ENCODE data around the gene SPEN.
"Not testable (repeated sequence)": the region's sequence is repeated elsewhere in the genome, so short reads cannot be mapped to it uniquely, and the experiment has no call there.

SPEN gene, protein sequence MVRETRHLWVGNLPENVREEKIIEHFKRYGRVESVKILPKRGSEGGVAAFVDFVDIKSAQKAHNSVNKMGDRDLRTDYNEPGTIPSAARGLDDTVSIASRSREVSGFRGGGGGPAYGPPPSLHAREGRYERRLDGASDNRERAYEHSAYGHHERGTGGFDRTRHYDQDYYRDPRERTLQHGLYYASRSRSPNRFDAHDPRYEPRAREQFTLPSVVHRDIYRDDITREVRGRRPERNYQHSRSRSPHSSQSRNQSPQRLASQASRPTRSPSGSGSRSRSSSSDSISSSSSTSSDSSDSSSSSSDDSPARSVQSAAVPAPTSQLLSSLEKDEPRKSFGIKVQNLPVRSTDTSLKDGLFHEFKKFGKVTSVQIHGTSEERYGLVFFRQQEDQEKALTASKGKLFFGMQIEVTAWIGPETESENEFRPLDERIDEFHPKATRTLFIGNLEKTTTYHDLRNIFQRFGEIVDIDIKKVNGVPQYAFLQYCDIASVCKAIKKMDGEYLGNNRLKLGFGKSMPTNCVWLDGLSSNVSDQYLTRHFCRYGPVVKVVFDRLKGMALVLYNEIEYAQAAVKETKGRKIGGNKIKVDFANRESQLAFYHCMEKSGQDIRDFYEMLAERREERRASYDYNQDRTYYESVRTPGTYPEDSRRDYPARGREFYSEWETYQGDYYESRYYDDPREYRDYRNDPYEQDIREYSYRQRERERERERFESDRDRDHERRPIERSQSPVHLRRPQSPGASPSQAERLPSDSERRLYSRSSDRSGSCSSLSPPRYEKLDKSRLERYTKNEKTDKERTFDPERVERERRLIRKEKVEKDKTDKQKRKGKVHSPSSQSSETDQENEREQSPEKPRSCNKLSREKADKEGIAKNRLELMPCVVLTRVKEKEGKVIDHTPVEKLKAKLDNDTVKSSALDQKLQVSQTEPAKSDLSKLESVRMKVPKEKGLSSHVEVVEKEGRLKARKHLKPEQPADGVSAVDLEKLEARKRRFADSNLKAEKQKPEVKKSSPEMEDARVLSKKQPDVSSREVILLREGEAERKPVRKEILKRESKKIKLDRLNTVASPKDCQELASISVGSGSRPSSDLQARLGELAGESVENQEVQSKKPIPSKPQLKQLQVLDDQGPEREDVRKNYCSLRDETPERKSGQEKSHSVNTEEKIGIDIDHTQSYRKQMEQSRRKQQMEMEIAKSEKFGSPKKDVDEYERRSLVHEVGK (N-terminal part only)

DNA sequence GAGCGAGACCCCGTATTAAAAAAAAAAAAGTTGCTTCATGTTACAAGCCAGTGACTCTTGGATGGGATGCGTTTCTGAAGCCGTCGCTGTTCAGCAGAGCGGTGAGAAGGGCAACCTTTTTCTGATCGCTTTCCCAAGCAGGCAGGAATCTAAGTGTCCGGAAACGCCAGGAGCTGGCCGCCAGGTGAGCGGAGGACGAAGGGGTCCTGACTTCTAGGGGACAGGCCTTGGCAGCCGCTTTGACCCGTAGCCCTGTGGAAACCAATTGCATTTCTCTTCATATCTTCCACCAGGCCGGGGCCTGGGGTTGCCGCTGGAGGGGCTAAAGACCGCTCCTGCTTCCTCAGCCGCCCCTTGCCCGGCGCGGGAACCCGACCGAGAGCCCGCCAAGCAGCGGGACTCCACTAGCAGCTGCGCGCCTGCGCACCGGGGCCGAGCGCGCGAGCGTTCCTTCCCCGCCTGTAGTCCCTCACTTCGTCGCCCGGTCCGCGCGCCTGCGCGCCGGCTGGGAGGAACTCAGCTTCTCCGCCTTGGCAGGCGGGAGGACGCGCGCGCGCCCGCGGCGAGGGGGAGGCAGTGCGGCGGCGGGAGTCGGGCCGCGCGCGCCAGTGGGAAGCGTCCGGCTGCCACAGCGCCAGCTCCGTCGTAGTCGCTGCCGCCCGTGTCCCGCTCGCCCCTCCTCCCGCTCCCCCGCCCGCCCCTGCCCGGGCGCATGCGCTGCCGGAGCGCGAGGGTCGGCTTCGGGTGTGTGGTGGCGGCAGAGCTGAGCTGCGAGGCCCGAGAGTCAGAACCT lies at the start of gene SPEN:
Gene SPEN, plus strand, starts transcription at position 608 of the 793 bp plus-strand sequence. CDS start 361 bp downstream, outside the sequence.
- peak; percentile 95 for DNase-seq (ENCODE audit: low read depth)

DNA sequence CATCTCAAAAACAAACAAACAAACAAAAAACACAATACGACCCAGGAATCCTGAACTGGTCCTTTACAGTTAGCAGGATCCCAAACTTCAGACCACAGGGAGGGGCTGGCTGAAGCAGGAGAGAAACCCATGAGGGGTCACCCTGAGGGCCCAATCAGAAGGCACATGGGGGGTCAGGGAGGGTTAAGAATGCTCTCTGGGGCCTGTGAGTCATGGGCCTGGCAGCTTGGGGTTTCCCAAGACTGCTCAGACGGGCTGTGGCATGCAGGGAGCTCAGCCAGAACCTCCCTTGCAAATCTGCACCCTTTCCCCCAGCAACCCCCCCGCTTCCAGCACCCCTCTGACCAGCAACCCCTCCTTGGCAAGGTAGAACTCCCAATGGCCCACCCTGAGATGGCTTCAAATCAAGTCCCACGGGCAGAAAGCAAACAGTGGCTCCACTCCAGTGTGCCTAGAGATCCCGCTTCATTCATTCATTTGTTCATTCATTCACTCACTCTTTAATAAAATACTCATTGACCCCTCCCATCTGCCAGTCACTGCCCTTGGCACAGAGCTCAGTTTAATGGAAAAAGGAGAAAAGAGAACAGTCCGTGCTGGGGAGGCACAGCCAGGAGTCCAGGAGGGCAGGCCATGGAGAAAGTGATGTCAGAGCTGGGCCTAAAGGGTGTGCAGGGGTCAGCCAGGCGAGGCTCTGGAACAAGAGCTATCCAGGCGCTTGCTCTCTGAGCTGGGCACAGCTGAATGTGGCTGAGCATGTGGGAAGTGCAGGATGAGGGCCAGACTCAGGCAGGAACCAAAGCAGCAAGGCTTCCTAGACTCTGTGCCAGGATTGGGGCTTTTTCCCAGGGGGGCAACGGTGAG lies 48.3 kb upstream of the SPEN start:
- peak; percentile 99 for DNase-seq (ENCODE audit: low read depth)

DNA sequence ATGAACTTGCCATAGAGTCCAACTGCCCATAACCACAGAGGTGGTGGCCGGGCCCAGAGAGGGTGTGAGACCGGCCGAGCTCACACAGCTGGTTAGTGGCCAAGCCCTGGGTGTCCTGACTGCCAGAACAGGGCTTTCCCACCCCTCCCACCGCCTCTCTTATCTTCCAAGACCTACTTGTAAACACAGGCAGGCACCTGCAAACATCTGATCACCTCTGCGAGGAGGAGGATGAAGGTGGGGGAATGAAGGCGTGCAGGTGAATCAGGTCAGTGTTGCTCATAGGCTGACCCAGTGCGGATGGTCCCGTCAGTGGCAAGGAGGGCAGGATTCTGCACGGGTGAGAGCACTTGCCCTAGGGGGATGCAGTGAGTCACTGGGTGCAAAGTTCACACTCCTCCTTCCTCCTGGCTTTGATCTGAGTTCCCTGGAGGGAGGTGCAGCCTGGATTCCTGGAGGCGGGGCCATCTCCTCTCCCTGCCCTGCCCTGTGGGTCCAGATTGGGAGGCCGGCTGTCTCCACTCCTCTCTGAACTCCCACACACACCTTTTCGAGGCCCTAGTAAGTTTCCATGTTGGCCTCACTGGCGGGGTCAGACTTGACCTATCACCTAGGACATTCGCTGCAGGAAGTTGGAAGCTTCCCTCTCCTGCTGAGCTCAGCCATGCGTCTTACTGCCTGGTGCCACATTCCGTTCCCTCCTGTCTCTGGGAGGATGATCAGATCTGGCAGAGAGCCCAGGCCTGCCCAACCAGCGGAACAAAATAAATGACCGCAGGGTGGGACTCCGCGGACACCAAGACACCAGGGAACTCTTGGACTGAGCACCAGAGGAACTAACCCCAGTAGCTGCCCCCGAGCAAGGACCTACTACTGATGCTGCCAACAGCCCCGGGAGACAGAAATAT lies 47.3 kb upstream of the SPEN start:
- DNase-seq (ENCODE audit: low read depth): peak; percentile 94

DNA sequence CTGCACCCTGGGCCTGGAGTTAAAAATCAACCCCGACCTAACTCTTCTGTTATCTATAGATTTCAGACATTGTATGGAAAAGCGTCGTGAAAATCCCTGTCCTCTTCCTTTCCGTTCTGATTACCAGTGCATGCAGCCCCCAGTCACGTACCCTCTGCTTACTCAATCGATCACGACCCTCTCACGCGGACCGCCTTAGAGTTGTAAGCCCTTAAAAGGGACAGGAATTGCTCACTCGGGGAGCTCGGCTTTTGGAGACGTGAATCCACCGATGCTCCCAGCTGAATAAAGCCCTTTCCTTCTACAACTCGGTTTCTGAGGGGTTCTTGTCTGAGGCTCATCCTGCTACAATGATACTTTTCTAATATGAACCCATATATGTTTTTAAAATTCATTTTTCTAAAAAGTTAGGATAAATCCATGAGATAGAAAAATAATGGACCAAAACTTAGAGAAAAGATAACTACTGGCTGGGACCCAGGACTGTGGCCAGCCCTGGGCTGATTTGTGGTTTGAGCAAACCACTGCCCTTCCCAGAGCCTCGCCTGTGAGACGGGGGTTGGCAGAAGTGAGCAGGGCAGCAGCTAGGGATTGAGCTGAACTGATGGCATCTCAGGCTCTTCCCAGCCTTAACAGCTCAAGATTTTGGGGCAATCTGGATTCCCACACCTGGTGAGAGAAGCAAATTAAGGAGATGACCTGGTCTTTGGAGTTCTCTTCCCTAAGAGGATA lies 45.1 kb upstream of the SPEN start:
- peak; percentile 41 for DNase-seq (ENCODE audit: low read depth)

DNA sequence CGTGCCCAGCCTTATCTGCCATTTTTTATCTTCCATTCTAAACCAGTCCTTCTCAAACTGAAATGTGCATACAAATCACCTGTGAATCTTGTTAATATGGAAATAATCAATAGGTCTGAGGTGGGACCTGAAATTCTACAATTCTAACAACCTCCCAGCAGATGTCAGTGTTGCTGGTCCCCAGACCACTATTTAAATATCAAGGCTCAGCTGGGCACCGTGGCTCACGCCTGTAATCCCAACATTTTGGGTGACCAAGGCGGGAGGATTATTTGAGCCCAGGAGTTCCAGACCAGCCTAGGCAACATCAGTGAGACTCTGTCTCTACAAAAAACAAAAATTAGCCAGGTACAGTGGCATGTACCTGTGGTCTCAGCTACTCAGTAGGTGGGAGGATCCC lies 44.1 kb upstream of the SPEN start:
- peak; percentile 57 for DNase-seq (ENCODE audit: low read depth)

DNA sequence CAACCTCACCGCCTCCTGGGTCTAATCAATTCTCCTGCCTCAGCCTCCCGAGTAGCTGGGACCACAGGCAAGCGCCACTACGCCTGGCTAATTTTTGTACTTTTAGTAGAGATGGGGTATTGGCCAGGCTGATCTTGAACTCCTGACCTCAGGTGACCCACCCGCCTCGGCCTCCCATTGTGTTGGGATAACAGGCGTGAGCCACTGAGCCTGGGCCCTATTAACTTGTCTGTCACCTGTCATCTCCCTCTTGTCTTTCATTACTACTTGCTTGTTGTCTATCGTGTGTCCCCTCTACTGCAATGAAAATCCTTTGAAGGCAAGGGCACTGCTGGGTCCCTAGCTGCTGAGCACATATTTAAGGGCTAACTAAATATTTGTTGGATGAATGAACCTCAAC lies 43.4 kb upstream of the SPEN start:
- no peak for DNase-seq (ENCODE audit: low read depth)

DNA sequence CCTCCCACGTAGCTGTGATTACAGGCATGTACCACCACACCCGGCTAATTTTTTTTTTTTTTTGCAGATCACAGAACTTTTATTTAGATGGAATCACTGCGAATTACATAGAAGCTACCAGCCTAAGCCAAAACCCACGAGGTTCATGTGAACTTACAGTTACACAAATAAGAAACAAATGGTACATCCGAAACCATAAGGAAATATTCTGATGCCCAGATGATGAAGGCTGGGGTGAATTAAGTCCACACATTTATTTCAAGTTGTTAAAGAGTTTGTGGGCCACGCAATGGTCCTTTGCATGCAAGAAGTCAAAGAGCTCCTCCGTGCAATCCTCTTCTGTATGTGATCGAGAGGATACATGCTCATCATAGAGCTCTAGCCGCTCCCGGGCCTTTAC lies 40.4 kb upstream of the SPEN start:
- no peak for DNase-seq (ENCODE audit: low read depth)

DNA sequence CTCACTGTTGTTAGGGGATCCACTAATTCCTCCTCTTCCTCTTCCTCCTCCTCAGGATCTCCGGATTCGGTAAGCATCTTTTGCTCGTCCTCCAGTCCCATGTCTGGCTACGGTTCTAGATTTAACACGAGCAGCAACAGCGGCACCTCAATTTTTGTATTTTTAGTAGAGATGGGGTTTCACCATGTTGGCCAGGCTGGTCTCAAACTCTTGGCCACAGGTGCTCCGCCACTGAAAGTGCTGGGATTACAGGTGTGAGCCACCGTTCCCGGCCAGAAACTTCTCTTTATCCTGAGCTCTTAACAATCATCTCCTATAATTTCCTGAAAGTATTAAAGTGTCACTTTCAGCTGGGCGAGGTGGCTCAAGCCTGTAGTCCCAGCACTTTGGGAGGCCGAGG lies 40.0 kb upstream of the SPEN start, which contains the start of gene UQCRHL:
Gene UQCRHL, minus strand, starts transcription at position 101 of the 400 bp plus-strand sequence. Its CDS starts 0 bp downstream, at position 101.
- DNase-seq (ENCODE audit: low read depth): not testable (repeated sequence)

DNA sequence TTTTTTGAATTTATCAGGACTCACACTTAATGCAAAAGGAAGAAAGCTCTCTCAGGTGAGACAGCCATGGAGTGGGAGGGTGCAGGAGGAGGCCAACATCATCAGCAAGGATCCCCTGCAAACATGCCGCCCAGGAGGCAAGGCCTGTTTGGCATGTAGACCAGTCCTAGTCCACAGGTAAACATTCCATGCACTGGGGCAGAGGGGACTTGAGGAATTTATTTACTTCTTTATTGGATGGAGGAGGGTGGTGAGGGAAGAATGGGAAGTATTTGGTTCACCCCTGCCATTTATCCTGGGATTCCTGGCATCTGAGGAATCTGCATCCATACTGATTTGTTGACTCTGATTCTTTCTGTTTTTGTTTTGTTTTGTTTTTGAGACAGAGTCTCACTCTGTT lies 38.6 kb upstream of the SPEN start:
- DNase-seq (ENCODE audit: low read depth): no peak

DNA sequence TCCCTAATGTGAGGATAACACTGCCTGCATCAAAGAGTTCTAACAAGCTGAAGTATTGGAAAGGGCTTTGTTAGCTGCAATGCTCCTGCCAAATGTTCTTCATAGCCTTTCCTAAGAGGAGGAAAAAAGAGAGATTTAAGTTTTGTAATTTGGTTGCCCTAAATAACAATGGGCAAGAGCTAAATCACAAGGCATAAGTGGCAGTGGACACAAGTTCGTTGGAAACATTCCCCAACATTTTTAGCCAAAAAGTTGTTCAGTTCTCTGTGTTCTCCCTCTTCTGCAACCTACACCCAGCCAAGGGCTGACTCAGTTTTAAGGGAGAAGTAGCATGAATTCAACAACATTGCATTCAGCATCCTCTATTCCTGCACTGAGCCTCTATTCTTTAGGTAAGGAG lies 37.4 kb upstream of the SPEN start:
- DNase-seq (ENCODE audit: low read depth): no peak

DNA sequence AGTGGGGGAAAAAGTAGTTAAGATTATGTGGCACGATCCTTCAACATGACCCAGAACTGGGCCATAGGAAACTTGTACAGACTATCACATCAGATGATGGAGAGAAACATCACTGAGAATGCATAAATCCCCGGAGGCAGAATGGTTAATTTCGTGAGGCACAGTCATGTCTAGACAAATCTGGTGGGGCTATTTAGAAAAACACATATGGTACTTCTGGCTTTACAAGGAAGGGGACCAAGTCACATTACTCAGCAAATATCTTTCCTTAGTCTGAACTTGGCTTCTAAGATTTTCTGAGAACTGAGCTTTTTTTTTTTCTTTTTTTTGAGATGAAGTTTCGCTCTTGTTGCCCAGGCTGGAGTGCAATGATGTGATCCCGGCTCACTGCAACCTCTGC lies 30.8 kb upstream of the SPEN start:
- DNase-seq (ENCODE audit: low read depth): no peak

DNA sequence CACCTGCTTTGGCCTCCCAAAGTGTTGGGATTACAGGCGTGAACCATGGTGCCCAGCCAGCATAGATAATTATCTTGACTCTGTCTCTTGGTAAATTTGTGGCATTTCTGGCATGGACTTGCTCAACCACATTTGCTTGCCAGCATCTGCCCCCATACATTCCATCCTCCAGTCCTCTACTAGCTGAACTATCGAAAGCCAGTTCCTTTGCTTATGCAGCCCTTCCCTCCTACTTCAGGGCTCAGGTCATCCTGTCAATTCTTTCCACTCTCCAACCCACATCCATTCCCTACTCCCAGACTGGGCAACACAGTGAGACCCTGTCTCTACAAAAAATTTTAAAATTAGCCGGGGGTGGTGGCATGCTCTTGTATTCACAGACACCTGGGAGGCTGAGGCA lies 27.0 kb upstream of the SPEN start:
- no peak for DNase-seq (ENCODE audit: low read depth)

DNA sequence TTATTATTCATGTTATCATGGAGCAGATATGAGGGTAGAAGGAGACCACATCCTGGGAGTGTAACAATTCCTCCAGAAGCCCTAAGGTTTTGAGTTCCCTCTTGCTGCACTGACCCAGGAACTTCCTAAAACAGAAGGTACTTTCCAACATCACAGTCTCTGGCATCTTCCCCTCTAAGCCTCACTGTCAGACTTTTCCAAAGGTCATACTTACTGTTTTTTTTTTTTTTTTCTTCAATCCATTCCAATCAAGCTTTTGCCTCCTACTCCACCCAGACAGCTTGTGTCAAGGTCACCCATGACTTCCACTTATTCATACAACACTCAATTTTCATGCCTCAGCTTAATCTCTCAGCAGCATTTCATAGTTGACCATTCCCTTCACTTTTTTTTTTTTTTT lies 21.7 kb upstream of the SPEN start:
- no peak for DNase-seq (ENCODE audit: low read depth)

DNA sequence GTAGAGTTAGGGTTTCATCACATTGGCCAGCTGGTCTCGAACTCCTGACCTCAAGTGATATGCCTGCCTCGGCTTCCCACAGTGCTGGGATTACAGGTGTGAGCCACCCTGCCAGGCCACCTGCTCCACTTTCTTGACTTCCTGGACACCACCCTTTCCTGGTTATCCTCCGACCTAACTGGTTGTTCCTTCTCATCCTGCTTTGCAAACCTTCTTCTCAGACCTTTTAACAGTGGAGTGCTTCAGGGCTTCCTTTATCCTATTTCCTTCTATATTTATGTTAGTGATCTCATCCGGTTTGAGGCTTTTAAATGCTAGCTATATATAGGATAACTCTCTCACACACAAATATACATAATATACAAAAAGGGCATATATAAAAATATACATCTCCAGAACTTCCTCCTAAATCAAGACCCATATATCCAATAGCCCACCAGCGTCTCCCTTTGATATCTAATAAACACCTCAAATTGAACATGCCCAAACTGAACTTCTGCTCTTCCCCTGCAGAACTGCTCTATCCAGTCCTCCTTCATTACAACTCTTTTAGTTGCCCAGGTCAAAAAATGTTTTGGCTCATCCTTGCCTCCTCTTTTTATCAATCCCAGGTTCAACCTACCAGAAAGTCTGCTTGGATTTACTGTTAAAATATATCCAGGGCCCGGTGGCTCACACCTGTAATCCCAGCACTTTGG lies 20.5 kb upstream of the SPEN start:
- DNase-seq (ENCODE audit: low read depth): no peak

DNA sequence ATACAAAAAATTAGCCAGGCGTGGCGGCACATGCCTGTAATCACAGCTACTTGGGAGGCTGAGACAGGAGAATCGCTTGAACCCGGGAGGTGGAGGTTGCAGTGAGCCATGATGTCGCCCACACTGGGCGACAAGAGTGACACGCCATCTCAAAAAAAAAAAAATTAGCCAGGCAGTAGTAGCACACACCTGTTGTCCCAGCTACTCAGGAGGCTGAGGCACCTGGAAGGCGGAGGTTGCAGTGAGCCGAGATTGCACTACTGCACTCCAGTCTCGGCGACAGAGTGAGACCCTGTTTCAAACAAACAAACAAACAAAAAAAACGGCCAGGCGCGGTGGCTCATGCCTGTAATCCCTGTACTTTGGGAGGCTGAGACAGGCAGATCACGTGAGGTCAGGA lies 19.9 kb upstream of the SPEN start:
- DNase-seq (ENCODE audit: low read depth): not testable (repeated sequence)

DNA sequence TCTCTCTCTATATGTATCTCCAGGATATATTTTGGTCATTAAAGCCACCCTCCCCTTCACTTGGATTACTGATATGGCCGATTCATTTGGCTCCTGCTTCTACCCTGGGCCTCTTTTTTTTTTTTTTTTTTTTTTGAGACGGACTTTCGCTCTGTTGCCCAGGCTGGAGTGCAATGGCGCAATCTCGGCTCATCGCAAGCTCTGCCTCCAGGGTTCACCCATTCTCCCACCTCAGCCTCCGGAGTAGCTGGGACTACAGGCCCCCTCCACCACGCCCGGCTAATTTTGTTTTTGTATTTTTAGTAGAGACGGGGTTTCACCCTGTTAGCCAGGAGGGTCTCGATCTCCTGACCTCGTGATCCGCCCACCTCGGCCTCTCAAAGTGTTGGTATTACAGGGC lies 18.6 kb upstream of the SPEN start:
- not testable (repeated sequence) for DNase-seq (ENCODE audit: low read depth)

DNA sequence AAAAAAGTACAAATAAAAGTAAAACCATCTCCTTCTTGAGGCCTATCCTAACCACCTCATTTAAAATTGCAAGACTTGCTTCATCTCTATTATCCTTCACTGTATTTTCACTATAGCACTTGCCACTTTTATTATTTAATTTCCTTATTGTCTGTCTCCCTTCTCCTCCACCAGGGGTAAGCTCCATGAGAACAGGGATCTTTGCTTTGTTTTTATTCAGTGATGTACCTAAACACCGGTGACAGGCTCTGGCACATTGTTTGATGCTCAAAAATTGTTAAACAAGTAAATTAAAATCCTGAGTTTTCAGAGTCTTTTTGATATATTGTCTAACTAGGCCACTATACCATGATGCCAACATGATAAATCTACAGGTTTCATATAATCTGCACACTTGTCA lies 17.2 kb upstream of the SPEN start:
- no peak for DNase-seq (ENCODE audit: low read depth)

DNA sequence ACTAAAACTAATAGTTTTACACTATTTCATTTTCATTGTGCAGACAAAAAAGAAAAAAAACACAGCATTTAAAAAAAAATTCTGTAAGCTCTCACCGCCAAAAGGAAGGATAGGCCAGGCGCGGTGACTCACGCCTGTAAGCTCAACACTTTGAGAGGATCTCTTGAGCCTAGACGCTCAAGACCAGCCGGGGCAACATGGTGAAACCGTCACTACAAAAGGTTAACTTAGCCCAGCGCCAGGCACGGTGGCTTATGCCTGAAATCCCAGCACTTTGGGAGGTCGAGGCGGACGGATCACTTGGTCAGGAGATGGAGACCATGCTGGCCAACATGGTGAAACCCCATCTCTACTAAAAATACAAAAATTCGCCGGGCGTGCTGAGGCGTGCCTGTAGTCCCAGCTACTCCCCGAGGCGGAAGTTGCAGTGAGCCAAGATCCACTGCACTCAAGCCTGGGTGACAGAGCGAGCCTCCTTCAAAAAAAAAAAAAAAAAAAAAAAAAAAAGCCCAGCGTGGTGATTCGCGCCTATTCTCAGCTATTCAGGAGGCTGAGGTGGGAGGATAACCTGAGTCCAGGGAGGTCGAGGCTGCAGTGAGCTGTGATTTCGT lies 14.3 kb upstream of the SPEN start:
- DNase-seq (ENCODE audit: low read depth): peak; percentile 28

All from ELR (cell line).